Dendritic cell treated with granulocyte-macrophage colony-stimulating factor and Interleukin-4, amounts not matched to agents 40 ng/mL and 50 ng/mL, for 4 days (primary cell): ENCODE measurements around the gene CYS1.

ENCODE experiments used
- H3K27ac Mint-ChIP-seq: one replicate; pipeline ENCODE4 v1.8.0; 2022; ENCODE audit warnings: mild to moderate bottlenecking, mixed read lengths
- H3K27me3 Mint-ChIP-seq: one replicate; pipeline ENCODE4 v1.8.0; 2022; ENCODE audit warnings: mild to moderate bottlenecking, mixed read lengths
- H3K36me3 Mint-ChIP-seq: one replicate; pipeline ENCODE4 v1.8.0; 2022; ENCODE audit warnings: low read depth, mixed read lengths
- H3K4me1 Mint-ChIP-seq: one replicate; pipeline ENCODE4 v1.8.0; 2022; ENCODE audit warnings: low read depth, mixed read lengths
- H3K4me3 Mint-ChIP-seq: one replicate; pipeline ENCODE4 v1.8.0; 2022; ENCODE audit warnings: mild to moderate bottlenecking, moderate library complexity, mixed read lengths
- H3K9me3 Mint-ChIP-seq: one replicate; pipeline ENCODE4 v1.8.0; 2022; ENCODE audit warnings: mixed read lengths
- intact Hi-C: fragments of 100-400 bp; cut with micrococcal nuclease; formaldehyde crosslinking; loops from one replicate; pipeline ENCODE4 v1.15.0; 2022

CYS1 gene

DNA sequence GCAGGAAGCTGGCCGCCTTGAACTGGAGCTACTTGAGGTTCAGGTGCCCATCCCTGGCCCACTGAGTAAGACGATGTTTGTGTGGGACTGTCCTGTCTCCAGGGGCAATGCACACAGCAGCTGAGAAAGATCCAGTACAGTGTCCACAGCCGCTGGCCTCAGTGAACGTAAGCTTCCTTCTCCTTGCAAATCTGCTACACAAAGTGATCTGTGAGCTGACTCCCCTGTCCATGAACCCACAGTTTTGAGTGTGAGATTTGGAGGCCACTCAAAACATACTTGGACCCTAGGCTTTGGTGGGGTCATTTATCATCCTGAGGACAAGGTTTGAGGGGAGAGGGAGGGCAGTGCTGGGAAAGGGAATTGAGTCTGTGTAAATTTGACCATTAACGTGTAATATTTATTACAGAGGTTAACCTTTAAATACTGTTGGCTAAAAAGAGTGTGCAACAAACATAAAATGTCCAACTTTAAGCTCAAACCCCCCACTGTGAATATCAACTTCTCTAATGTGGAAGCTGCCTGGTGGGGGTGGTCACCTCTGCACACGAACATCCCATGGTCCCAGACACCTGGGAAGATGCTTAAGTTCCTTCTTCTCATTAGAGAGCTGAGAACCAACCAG lies 4.9 kb upstream of the CYS1 start:
- no peak overlapping the region for H3K4me3 Mint-ChIP-seq
- H3K4me1 Mint-ChIP-seq = peaks cover 5% of the 10 kb centered on the region
- no peak overlapping the region for H3K27ac Mint-ChIP-seq
- intact Hi-C loops = no loop called here
- no peaks in the 10 kb centered on the region for H3K9me3 Mint-ChIP-seq
- H3K36me3 Mint-ChIP-seq = no peaks in the 10 kb centered on the region
- peaks cover 86% of the 10 kb centered on the region for H3K27me3 Mint-ChIP-seq

DNA sequence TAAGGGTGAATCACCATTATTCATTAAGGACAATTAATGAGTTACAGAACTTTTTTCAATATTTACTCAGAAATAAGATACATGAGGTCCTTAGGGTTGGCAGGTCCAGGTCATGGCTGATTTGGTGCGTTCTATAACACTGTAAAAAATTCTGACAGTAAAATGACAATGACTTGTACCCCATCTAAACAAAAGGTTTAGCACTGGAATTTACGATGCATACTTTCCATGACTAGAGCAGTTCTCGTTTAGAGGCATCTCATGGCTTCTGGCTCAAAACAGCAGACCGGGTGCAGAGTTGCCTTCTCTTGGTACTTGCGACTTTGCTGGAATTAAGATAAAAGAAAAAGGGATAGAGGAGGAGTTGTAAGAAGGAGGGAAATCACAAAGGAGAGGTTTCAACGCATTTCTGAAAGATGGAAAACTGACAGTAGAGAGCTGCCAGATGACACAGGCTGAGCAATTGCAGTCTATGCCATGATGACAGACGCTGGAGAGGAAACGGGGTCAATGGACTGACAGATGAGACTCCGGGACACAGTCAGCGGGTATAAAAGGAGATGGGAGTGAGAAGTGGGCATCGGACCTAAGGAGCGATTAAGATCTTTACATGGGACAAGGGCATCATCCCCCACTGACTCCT lies 4.1 kb upstream of the CYS1 start:
- Mint-ChIP-seq H3K4me3 (no peak overlapping the region), H3K27ac (no peak overlapping the region), H3K4me1 (peaks cover 5% of the 10 kb centered on the region), H3K27me3 (peaks cover 81% of the 10 kb centered on the region), H3K36me3 (no peaks in the 10 kb centered on the region), H3K9me3 (no peaks in the 10 kb centered on the region)
- intact Hi-C loops = no loop called here

DNA sequence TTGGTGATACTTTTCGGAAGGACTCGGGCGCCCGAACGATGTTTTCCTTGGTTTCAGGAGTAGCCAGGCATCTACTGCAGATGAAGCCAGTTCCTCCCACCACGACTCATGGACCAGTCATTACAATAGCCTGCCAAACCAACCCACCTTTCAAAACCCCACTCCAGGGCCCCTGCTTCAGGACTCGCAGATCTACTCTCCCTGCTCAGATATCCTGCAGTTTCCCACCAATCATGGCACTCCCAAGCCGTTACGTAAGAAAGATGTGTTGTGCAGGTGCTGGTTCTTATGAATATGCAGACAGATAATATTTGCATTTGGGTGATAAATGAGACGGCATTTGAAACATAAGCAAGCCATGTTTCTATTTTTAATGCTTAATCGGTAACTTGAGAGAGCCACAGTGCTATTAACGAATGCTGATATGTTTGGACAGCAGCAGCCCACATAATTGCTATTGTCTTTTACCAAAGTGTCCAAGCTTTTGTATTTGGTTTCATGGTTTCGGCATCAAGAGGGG lies 3.5 kb upstream of the CYS1 start:
- intact Hi-C loops = no loop called here
- Mint-ChIP-seq H3K36me3 (no peaks in the 10 kb centered on the region), H3K4me3 (no peak overlapping the region), H3K27me3 (peaks cover 84% of the 10 kb centered on the region), H3K9me3 (no peaks in the 10 kb centered on the region), H3K27ac (no peak overlapping the region), H3K4me1 (peaks cover 10% of the 10 kb centered on the region)

DNA sequence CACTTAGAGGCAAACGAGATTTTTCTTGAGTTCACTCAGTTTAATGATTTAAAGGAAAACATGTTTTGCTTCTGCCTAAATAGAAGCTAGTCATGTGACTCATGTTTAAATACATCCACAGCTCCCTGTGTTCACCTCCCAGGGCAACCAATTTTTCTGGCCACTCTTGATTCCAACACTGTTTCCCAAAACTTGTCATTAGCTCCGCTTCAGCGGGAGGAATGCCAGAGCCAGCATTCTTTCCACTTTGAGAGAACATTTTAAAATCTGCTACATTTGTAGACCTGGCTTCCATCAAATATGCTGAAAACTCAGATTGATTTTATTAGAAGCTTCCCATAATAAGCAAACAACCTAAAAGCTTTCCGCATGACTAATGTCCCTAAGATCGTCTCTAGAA lies 2.8 kb upstream of the CYS1 start:
- H3K27ac Mint-ChIP-seq = no peak overlapping the region
- peaks cover 86% of the 10 kb centered on the region for H3K27me3 Mint-ChIP-seq
- H3K9me3 Mint-ChIP-seq = no peaks in the 10 kb centered on the region
- no peak overlapping the region for H3K4me3 Mint-ChIP-seq
- no peaks in the 10 kb centered on the region for H3K36me3 Mint-ChIP-seq
- intact Hi-C loops = no loop called here
- peaks cover 10% of the 10 kb centered on the region for H3K4me1 Mint-ChIP-seq

DNA sequence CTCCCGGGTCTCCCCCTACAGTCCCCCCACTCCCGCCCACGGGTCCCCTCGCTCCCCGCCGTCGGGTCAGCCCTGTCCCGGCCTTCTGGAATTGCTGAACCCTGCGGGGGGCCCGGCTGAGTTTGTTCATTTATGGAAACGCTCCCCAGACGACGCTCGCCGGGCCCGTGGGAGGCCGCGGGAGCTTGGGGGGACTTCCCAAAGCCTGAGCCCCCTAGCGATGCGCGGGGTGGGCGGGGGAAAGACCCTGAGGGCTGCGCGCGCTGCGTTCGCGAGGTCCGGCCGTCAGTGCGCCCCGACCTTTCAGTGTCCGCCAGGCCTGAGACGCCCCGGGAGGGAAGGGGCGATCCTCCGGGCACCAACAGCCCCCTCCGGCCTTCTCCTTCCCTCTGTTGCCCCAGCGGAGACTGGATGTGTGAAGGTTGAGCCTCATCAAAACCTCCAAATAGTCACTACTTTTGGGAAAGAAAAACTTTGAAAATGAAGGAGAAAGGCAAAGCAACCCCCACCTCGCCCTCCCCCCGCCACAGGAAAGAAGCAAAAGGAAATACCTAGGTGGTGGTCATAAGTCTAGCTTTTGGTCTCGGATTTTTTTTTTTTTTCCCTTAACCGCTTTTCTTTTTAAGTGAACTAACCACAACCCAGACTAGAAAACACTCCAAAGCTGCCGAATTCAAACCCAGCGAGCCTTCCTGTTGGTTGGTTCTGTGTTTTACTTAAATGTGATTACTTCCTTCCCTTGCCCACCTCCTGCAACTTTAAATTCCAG lies 509 bp upstream of the CYS1 start:
- intact Hi-C loops = no loop called here
- no peaks in the 10 kb centered on the region for H3K9me3 Mint-ChIP-seq
- H3K27ac Mint-ChIP-seq = no peak overlapping the region
- peaks cover 87% of the 10 kb centered on the region for H3K27me3 Mint-ChIP-seq
- H3K4me1 Mint-ChIP-seq = peaks cover 10% of the 10 kb centered on the region
- H3K36me3 Mint-ChIP-seq = no peaks in the 10 kb centered on the region
- no peak overlapping the region for H3K4me3 Mint-ChIP-seq

DNA sequence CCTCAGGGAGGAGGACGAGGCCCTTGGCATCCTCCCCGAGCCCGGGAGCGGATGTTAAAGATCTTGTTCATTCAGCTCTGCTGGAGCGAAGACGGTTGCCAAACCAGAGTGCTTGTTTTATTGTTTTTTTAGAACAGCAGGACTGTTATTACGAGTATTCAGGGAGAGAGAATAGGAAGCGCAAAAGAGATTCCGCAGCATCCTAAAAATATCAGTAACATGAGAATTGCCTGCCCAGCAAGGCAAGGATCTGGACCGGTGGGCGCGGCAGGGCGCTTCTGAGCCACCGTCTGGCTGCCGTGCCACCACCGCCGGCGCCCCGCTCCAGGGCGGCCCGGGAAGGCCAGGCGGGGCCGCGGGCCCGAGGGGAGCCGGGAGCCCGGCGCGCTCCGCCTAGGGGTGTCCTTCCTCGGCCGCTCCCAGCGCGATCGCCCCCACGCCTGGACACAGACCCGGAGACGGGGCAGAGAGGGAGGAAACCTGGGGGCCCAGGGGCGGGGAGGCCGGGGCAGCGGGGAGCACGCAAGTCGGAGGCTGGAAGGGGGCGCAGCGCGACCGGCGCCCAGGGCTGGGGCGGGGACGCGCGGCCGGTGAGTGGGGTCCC lies 843 bp downstream of the CYS1 start:
- Mint-ChIP-seq H3K36me3 (no peaks in the 10 kb centered on the region), H3K27me3 (peaks cover 88% of the 10 kb centered on the region), H3K27ac (no peak overlapping the region), H3K9me3 (no peaks in the 10 kb centered on the region), H3K4me1 (peaks cover 10% of the 10 kb centered on the region), H3K4me3 (peak overlapping the region; percentile 55)
- intact Hi-C loops = loop anchor here (10.0 kb wide), 1 partner anchor 585 kb away; no protein-coding TSS in a partner anchor

DNA sequence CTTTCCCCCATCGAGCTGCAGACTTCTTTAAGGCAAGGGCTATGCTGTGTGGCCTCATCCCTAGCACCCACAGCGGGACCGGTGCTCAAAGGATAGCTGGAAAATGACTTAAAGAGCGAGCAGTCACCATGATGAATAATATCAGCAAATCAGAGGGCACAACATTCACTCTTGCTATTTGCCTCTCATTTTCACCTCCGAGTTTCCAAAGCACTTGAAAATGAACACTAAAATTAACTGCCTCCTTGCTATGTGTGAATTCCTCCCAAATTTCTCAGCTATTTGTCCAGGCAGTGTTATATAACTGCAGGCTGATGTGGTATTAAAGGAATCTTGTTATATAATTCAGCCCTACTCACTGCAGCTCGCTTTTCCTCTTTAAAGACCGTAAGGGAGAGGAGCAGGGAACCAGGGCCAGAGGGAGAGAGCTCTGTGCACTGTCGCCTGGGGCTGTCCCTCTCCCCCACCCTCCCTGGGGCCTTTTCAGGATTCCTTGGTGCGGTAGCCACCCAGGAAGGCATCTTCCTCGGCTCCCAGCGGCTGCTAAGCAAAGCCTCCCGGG lies 1.4 kb downstream of the CYS1 start:
- H3K9me3 Mint-ChIP-seq = no peaks in the 10 kb centered on the region
- peaks cover 10% of the 10 kb centered on the region for H3K4me1 Mint-ChIP-seq
- intact Hi-C loops = loop anchor here (10.0 kb wide), 1 partner anchor 586 kb away; no protein-coding TSS in a partner anchor
- no peaks in the 10 kb centered on the region for H3K36me3 Mint-ChIP-seq
- peaks cover 89% of the 10 kb centered on the region for H3K27me3 Mint-ChIP-seq
- H3K27ac Mint-ChIP-seq = no peak overlapping the region
- H3K4me3 Mint-ChIP-seq = peak overlapping the region; percentile 55

DNA sequence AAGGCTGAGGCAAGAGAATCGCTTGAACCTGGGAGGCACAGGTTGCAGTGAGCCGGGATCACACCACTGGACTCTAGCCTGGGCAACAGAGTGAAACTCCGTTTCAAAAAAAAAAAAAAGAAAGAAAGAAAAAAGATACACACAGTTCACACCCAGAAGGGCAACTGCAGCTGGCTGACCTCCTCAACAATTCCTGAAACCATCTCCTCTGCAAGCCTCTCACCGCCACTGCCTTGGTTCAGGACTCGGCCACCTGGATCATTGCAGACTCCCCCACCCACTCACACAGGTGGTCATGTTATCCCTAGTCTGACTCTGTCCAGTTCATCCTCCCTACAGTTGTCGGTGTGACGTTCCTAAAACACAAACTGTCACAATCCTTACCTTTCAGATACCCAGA lies 2.2 kb downstream of the CYS1 start:
- intact Hi-C loops = loop anchor here (10.0 kb wide), 1 partner anchor 587 kb away; no protein-coding TSS in a partner anchor
- Mint-ChIP-seq H3K36me3 (no peaks in the 10 kb centered on the region), H3K4me1 (peaks cover 10% of the 10 kb centered on the region), H3K9me3 (no peaks in the 10 kb centered on the region), H3K4me3 (no peak overlapping the region), H3K27ac (no peak overlapping the region), H3K27me3 (peaks cover 89% of the 10 kb centered on the region)

DNA sequence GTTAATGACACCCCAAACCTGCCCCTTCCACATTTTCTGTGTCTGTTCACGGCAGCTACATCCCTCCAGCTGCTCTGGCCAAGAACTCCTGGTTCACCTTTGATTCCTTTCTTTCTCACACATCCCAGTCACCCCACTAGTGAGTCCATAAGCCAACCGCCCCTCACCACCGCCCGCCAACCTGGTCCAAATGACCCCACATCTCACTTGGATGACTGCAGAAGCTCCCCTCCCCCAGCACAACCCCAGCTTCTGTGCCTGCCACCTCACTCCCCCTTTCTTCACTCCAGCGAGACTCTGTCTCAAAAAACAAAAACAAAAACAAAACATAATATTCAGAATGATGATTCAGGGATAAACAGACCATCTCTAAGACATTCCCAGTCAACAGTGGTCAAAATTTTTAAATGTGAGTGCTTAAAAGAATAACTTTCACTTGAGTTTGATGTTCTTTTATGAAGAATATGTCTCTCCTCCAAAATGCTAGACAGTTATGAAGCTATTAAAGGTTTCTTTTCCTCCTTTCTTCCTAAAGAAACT lies 3.2 kb downstream of the CYS1 start:
- H3K27me3 Mint-ChIP-seq = peaks cover 86% of the 10 kb centered on the region
- no peak overlapping the region for H3K27ac Mint-ChIP-seq
- no peaks in the 10 kb centered on the region for H3K9me3 Mint-ChIP-seq
- peaks cover 16% of the 10 kb centered on the region for H3K4me1 Mint-ChIP-seq
- intact Hi-C loops = loop anchor here (10.0 kb wide), 1 partner anchor 588 kb away; no protein-coding TSS in a partner anchor
- H3K36me3 Mint-ChIP-seq = no peaks in the 10 kb centered on the region
- no peak overlapping the region for H3K4me3 Mint-ChIP-seq

DNA sequence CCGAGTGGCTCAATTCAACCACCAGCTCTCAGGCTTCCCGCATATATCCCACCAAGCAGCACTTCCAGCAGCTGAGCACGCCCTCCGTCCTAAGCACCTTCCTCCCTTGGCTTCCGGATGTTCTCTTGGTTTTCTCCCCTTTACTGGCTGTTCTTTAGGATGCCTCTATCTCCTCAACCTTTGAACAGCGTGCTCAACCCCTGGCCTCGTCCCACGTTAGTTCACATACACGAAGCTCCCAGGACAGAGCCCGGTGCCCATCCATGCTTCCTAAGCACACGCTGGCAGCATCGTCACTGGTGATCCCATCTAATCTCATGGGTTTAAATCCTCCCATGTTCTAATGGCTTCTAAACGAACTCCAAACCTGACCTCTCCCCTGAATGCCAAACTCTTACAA lies 3.7 kb downstream of the CYS1 start:
- Mint-ChIP-seq H3K27me3 (peaks cover 82% of the 10 kb centered on the region), H3K4me1 (peaks cover 16% of the 10 kb centered on the region), H3K9me3 (no peaks in the 10 kb centered on the region), H3K36me3 (no peaks in the 10 kb centered on the region), H3K27ac (no peak overlapping the region), H3K4me3 (no peak overlapping the region)
- intact Hi-C loops = loop anchor here (10.0 kb wide), 1 partner anchor 588 kb away; no protein-coding TSS in a partner anchor

DNA sequence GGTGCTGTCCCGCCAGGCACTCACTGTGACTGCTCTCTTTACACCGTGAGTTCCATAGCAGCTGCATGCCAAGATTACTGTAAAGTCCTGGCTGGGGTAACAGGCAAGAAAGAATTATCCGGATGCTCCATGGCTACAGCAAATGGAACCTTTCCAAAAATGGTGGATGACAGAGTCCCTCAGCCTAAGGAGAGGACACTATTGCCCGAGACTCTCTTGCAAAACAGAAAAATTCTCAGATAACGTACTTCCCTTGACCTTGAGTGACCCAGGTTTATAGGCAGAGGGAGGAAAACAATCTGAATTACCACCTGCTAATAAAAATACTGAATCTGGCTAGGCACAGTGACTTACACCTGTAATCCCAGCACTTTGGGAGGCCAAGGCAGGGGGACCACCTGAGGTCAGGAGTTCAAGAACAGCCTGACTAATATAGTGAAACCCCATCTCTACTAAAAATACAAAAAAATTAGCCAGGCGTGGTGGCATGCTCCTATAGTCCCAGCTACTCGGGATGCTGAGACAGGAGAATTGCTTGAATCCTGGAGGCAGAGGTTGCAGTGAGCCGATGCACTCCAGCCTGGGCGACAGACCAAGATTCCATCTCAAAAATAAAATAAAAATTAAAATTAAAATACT lies 4.5 kb downstream of the CYS1 start:
- Mint-ChIP-seq H3K9me3 (no peaks in the 10 kb centered on the region), H3K36me3 (no peaks in the 10 kb centered on the region), H3K27me3 (peaks cover 81% of the 10 kb centered on the region), H3K4me3 (no peak overlapping the region), H3K4me1 (peaks cover 13% of the 10 kb centered on the region), H3K27ac (no peak overlapping the region)
- intact Hi-C loops = loop anchor here (10.0 kb wide), 1 partner anchor 589 kb away; no protein-coding TSS in a partner anchor

DNA sequence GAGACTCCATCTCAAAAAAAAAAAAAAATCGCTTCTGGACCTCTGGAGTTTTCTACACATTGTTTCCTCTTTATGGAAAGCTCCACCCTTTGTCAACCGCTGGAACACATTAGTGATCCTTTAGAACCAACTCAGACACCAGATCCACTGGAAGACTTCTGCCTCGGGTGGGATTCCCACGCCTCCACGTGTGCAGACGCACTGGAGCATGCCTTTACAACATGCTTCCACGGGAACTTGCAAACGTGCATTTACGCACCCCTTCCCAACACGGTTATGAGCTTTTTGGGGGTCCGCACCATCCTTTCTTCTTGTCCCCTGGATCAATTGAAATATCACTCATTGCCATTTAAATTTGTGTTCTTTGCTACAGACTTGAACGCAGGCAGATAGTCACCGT lies 5.1 kb downstream of the CYS1 start:
- H3K27me3 Mint-ChIP-seq = peaks cover 78% of the 10 kb centered on the region
- H3K27ac Mint-ChIP-seq = no peak overlapping the region
- H3K9me3 Mint-ChIP-seq = no peaks in the 10 kb centered on the region
- H3K4me1 Mint-ChIP-seq = peaks cover 11% of the 10 kb centered on the region
- H3K4me3 Mint-ChIP-seq = no peak overlapping the region
- H3K36me3 Mint-ChIP-seq = no peaks in the 10 kb centered on the region
- intact Hi-C loops = loop anchor here (10.0 kb wide), 1 partner anchor 590 kb away; no protein-coding TSS in a partner anchor

DNA sequence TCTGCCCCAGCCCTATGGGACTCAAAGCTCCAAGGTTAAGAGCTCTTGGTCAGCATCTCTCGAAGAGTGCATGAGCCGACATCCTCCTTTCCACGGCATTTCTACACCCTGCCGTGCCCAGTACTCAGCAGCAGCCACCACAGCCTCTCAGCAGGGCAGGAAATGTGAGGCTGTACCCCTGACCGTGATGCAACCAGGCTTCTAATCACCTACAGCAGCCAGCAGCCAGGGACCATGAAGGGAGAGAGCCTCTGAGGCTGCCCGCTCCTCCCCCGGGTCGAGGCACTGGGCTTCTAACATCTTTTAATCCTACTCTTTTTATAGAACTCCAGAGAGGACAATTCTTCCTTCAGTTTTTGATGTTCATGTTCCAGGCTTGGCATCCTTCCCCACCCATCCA lies 6.5 kb downstream of the CYS1 start:
- H3K36me3 Mint-ChIP-seq = no peaks in the 10 kb centered on the region
- peaks cover 70% of the 10 kb centered on the region for H3K27me3 Mint-ChIP-seq
- no peak overlapping the region for H3K4me3 Mint-ChIP-seq
- no peaks in the 10 kb centered on the region for H3K9me3 Mint-ChIP-seq
- peaks cover 7% of the 10 kb centered on the region for H3K4me1 Mint-ChIP-seq
- H3K27ac Mint-ChIP-seq = no peak overlapping the region
- intact Hi-C loops = loop anchor here (2.0 to 10.0 kb wide), 2 partner anchors 23 to 591 kb away; no protein-coding TSS in a partner anchor
